Endothelial cell of umbilical vein (primary cell): ENCODE data around the gene YTHDF1. TPM values are rescaled to one million over a fixed set of nuclear protein-coding genes. Genes with fewer than 3 reads are reported as not detected.

Experiments
- BruUV-seq: library from RNA; stranded (reverse); fragments of 400-500 nt; replicated peaks from 2 replicates; lab custom pipeline; 2021; lab: Mats Ljungman, UMichigan
- CTCF ChIA-PET: fragments of 300-600, 350-600 bp; sonication (Branson Sonifier 250); formaldehyde crosslinking; loops from one replicate; lab custom pipeline; 2021; ENCODE audit warnings: antibody characterized with exemption, inconsistent platforms; lab: Charles Lee
- POLR2A ChIA-PET: fragments of 300-600, 350-600 bp; sonication (Branson Sonifier 250); formaldehyde crosslinking; loops from one replicate; lab custom pipeline; 2021; ENCODE audit warnings: antibody characterized with exemption, inconsistent platforms; lab: Charles Lee
- DNase-seq: peaks from one replicate; pipeline ENCODE4 v3.0.0-alpha.2; 2011; ENCODE audit warnings: low read depth, low spot score
- FAIRE-seq: peaks from 2 replicates; lab custom pipeline; 2011; peaks lifted over from hg19 to GRCh38; lab: Jason Lieb, UNC
- H2AFZ ChIP-seq: 2 replicates; pipeline ENCODE4 v1.6.0; 2012; ENCODE audit warnings: low read depth, low read length, control low read depth, inconsistent platforms
- H3K27ac ChIP-seq: 2 replicates; pipeline ENCODE4 v1.5.1; 2011; ENCODE audit warnings: low read depth, mild to moderate bottlenecking, control low read depth, low read length, moderate library complexity; ENCODE audit not compliant: insufficient read depth
- H3K27me3 ChIP-seq, 2 experiments: 2 replicates each; pipeline versions ENCODE4 v1.6.0 to v1.6.1; 2011; ENCODE audit warnings: low read length in 2 of 2, mixed read lengths in 1 of 2; ENCODE audit not compliant: control insufficient read depth in 2 of 2, insufficient read depth in 2 of 2
- H3K36me3 ChIP-seq, 2 experiments: 2 replicates in 1 of 2; 3 replicates in 1 of 2; pipeline ENCODE4 v1.5.1; 2011; ENCODE audit warnings: low read length in 2 of 2, mild to moderate bottlenecking in 1 of 2, moderate library complexity in 1 of 2; ENCODE audit not compliant: control insufficient read depth in 2 of 2, insufficient read depth in 2 of 2; ENCODE audit errors: extremely low read depth in 1 of 2
- H3K4me1 ChIP-seq: 3 replicates; pipeline ENCODE4 v1.5.1; 2011; ENCODE audit warnings: mild to moderate bottlenecking, low read length; ENCODE audit not compliant: control insufficient read depth, insufficient read depth; ENCODE audit errors: extremely low read depth
- H3K4me2 ChIP-seq: 2 replicates; pipeline ENCODE4 v1.6.1; 2011; ENCODE audit warnings: low read length, control low read depth, mixed read lengths; ENCODE audit not compliant: insufficient read depth
- H3K4me3 ChIP-seq, 3 experiments: fragments of 200-600 bp in 1 of 3; sonication (generic), shearing (Covaris generic) in 1 of 3; replicated peaks in 1 of 3; 2 replicates each; pipeline ENCODE4 v1.5.1; 2011 to 2016; ENCODE audit warnings: control low read depth in 3 of 3, low read length in 3 of 3, mild to moderate bottlenecking in 2 of 3, inconsistent platforms in 1 of 3, low read depth in 1 of 3, moderate library complexity in 1 of 3; ENCODE audit not compliant: insufficient read depth in 1 of 3
- H3K79me2 ChIP-seq: 2 replicates; pipeline ENCODE4 v1.6.0; 2012; ENCODE audit warnings: low read length, inconsistent platforms; ENCODE audit not compliant: control insufficient read depth, insufficient read depth
- H3K9ac ChIP-seq: replicated peaks from 2 replicates; pipeline ENCODE3; 2011; ENCODE audit warnings: low read length, control low read depth; ENCODE audit not compliant: insufficient read depth; ENCODE audit errors: extremely low read depth
- H3K9me1 ChIP-seq: replicated peaks from 3 replicates; pipeline ENCODE4 v1.6.0; 2011; ENCODE audit warnings: mild to moderate bottlenecking, low read length; ENCODE audit not compliant: control insufficient read depth, insufficient read depth; ENCODE audit errors: extremely low read depth
- H3K9me3 ChIP-seq: replicated peaks from 2 replicates; pipeline ENCODE4 v1.5.1; 2012; ENCODE audit warnings: low read length, inconsistent platforms; ENCODE audit not compliant: control insufficient read depth, insufficient read depth
- H4K20me1 ChIP-seq: replicated peaks from 2 replicates; pipeline ENCODE3; 2011; ENCODE audit warnings: mild to moderate bottlenecking, low read length; ENCODE audit not compliant: control insufficient read depth, insufficient read depth; ENCODE audit errors: extremely low read depth
- EZH2 ChIP-seq: IDR thresholded peaks from 2 replicates; pipeline ENCODE4 v1.6.1; 2012; ENCODE audit warnings: borderline replicate concordance, low read depth, mild to moderate bottlenecking, moderate library complexity, low read length, inconsistent platforms; ENCODE audit not compliant: severe bottlenecking
- FOS ChIP-seq: IDR thresholded peaks from 2 replicates; pipeline ENCODE4 v1.6.1; 2011; ENCODE audit warnings: mild to moderate bottlenecking, low read length, moderate library complexity, borderline replicate concordance; ENCODE audit not compliant: insufficient read depth
- GATA2 ChIP-seq: IDR thresholded peaks from 2 replicates; pipeline ENCODE4 v1.7.0; 2011; ENCODE audit warnings: low read depth, mild to moderate bottlenecking, moderate library complexity, mixed read lengths, low read length; ENCODE audit not compliant: insufficient read length, insufficient read depth
- JUN ChIP-seq: IDR thresholded peaks from 2 replicates; pipeline ENCODE4 v1.6.1; 2011; ENCODE audit warnings: borderline replicate concordance, low read depth; ENCODE audit not compliant: insufficient read length, insufficient read depth
- MYC ChIP-seq: IDR thresholded peaks from one replicate; pipeline ENCODE4 v1.6.1; 2011; ENCODE audit warnings: mild to moderate bottlenecking, low read depth, low read length
- POLR2A ChIP-seq: IDR thresholded peaks from 2 replicates; pipeline ENCODE4 v1.6.1; 2012; ENCODE audit warnings: low read depth, mild to moderate bottlenecking, control low read depth, low read length
- POLR2AphosphoS5 ChIP-seq: IDR thresholded peaks from 2 replicates; pipeline ENCODE4 v1.6.1; 2012; ENCODE audit warnings: low read depth, mild to moderate bottlenecking, control low read depth, low read length, moderate library complexity; ENCODE audit not compliant: insufficient read depth
- dilution Hi-C: fragments of 300-500 bp; cut with MboI; formaldehyde crosslinking; loops from one replicate; pipeline ENCODE4 v1.15.0; 2019; ENCODE audit warnings: low sequenced_read_pairs; ENCODE audit not compliant: extremely low pct_ligation_motif_present
- intact Hi-C: fragments of 100-400 bp; cut with micrococcal nuclease; formaldehyde crosslinking; loops from one replicate; pipeline ENCODE4 v1.10.0; 2022
- polyA plus RNA-seq, 4 experiments: library from polyadenylated mRNA; depleted of rRNA in 3 of 4; stranded (reverse) in 3 of 4; unstranded in 1 of 4; fragments of >200 nt; gene quantifications; 2 replicates each; pipeline versions ENCODE4 v1.2.1 to v1.2.3, GENCODE V29; 2011 to 2012; ENCODE audit warnings: missing spikeins in 1 of 4
- total RNA-seq: library from RNA; stranded (reverse); gene quantifications from 2 replicates; pipeline ENCODE4 v1.2.3, GENCODE V29; 2021
- TF ChIP-seq, protein P1 (sequence below): IDR thresholded peaks from 2 replicates; pipeline ENCODE4 v1.6.1; 2011; ENCODE audit not compliant: insufficient read depth, insufficient read length
- TF ChIP-seq, protein P2 (sequence below), 2 donors: IDR thresholded peaks; 1 replicate in 1 of 2; 2 replicates in 1 of 2; pipeline ENCODE4 v1.5.1; 2011; ENCODE audit warnings: low read length in 2 of 2, mild to moderate bottlenecking in 2 of 2, moderate library complexity in 2 of 2, control low read depth in 1 of 2, inconsistent platforms in 1 of 2, low read depth in 1 of 2; ENCODE audit not compliant: insufficient read depth in 1 of 2; ENCODE audit errors: extremely low read depth in 1 of 2

YTHDF1 gene
- total and polyA plus RNA-seq, 2 donors (not counting 3 experiments of a cell fraction or from before 2014, with no cell fraction given), result 25.2 to 44.4 TPM

DNA sequence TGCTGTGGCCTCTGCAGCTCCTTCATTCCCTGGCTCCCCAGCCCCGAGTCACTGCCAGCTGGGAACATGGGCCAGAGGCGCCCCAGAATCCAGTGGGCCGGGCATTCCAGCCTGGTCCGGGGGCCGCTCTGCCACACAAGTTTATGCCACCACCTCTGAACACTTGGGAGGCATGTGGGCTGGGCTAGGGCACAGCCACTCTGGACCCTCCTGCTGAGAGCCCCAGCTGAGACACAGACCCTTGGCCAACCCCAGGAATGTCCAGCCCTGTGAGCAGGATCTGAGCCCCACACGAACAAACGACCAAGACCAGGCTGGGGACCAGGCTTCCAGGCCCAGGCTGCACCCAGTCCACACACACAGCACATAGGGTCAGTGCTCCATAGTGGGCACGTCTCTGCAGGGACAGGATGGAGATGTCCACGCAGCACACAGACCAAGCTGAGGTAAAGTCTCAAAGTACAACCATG, 33.0 kb downstream of the YTHDF1 start:
- DNase-seq (no peak), FAIRE-seq (no peak)
- Histone ChIP-seq H3K9ac (no peak overlapping the region), H2AFZ (no peak overlapping the region), H3K27me3 (peaks cover 13 to 16% of the 10 kb centered on the region in 2 experiments), H4K20me1 (no peaks in the 10 kb centered on the region), H3K79me2 (no peaks in the 10 kb centered on the region), H3K36me3 (no peaks in the 10 kb centered on the region), H3K4me3 (no peak overlapping the region), H3K4me2 (no peak overlapping the region), H3K9me1 (no peaks in the 10 kb centered on the region), H3K9me3 (no peaks in the 10 kb centered on the region), H3K27ac (no peak overlapping the region), H3K4me1 (no peaks in the 10 kb centered on the region)
- ChIA-PET POLR2A (no interaction called here), CTCF (interaction anchor here (0.7 to 2.1 kb wide), 10 partner anchors 10 to 210 kb away, joined by 3 to 8 read pairs (median 4); no protein-coding TSS in a partner anchor)
- TF ChIP-seq EZH2 (no peak), GATA2 (no peak), FOS (no peak), MYC (no peak), POLR2A (no peak), POLR2AphosphoS5 (no peak), JUN (no peak)
- TF ChIP-seq, protein P1, sequence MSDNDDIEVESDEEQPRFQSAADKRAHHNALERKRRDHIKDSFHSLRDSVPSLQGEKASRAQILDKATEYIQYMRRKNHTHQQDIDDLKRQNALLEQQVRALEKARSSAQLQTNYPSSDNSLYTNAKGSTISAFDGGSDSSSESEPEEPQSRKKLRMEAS, result no peak
- TF ChIP-seq, protein P2, sequence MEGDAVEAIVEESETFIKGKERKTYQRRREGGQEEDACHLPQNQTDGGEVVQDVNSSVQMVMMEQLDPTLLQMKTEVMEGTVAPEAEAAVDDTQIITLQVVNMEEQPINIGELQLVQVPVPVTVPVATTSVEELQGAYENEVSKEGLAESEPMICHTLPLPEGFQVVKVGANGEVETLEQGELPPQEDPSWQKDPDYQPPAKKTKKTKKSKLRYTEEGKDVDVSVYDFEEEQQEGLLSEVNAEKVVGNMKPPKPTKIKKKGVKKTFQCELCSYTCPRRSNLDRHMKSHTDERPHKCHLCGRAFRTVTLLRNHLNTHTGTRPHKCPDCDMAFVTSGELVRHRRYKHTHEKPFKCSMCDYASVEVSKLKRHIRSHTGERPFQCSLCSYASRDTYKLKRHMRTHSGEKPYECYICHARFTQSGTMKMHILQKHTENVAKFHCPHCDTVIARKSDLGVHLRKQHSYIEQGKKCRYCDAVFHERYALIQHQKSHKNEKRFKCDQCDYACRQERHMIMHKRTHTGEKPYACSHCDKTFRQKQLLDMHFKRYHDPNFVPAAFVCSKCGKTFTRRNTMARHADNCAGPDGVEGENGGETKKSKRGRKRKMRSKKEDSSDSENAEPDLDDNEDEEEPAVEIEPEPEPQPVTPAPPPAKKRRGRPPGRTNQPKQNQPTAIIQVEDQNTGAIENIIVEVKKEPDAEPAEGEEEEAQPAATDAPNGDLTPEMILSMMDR (IDR thresholded peaks at IDR 0.05; ENCODE audit: extremely low read depth in 1 of 2, insufficient read depth in 1 of 2, low read depth in 1 of 2, low read length in 2 of 2), result no peak
- dilution Hi-C loops, result no loop called here
- no TSS peak for BruUV-seq
- intact Hi-C loops, result loop anchor here (5.0 kb wide), 1 partner anchor 34 kb away; the partner anchor contains the start of gene YTHDF1
